ENCODE measurements around the gene HIF1A. TPM values are rescaled to one million over a fixed set of nuclear protein-coding genes. Genes with fewer than 3 reads are reported as not detected.
"Not testable (repeated sequence)": the region's sequence is repeated elsewhere in the genome, so short reads cannot be mapped to it uniquely, and the experiment has no call there.

The HIF1A gene
- total and polyA plus RNA-seq, 8 donors, result 145 to 272 (median 204) TPM

DNA sequence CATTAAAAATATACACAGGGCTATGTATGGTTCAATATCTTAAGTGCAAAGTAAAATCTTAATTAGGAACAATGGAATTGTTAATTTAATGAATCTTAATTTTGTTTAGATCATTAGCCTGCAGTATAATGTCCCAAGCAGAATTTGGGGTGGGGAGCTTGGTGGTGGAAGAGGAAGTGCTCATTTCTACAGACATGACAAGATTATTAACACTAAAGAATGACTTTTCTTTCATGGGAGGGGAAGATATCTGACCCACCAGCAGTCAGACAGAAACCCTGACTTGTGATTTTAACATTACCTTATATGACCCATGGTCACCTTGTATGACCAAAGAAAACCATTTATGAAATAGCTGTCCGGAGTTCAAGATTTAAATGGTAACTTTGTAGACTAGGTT, 41.3 kb upstream of the HIF1A start:
- Histone ChIP-seq H3K36me3 (no peaks in the 10 kb centered on the region), H3K27ac (no peak overlapping the region), H3K4me1 (peaks cover 0 to 12% of the 10 kb centered on the region in 2 donors), H3K9me3 (no peaks in the 10 kb centered on the region), H3K4me3 (no peak overlapping the region), H3K27me3 (no peaks in the 10 kb centered on the region)
- no peak for DNase-seq
- intact Hi-C loops (cut with DNase I), result no loop called here
- TF ChIP-seq CTCF (IDR thresholded peaks at IDR 0.05), result no peak
- ATAC-seq, result no peak

- Histone ChIP-seq H3K4me1 (peaks cover 0 to 27% of the 10 kb centered on the region in 2 donors), H3K27me3 (no peaks in the 10 kb centered on the region), H3K9me3 (no peaks in the 10 kb centered on the region), H3K27ac (no peak overlapping the region), H3K4me3 (no peak overlapping the region), H3K36me3 (no peaks in the 10 kb centered on the region)
- no peak for TF ChIP-seq CTCF (IDR thresholded peaks at IDR 0.05)
- no peak for ATAC-seq
- DNase-seq, result no peak
- intact Hi-C loops (cut with DNase I), result no loop called here
Measured at GRCh38 chr14:61655777-61656176, 39.5 kb upstream of the HIF1A start.

GRCh38 chr14:61656341-61656740, 39.0 kb upstream of the HIF1A start:
- intact Hi-C loops (cut with DNase I), result no loop called here
- no peaks in the 10 kb centered on the region for H3K27me3 ChIP-seq
- ATAC-seq, result no peak
- DNase-seq, result no peak
- no peaks in the 10 kb centered on the region for H3K36me3 ChIP-seq
- H3K9me3 ChIP-seq, result no peaks in the 10 kb centered on the region
- H3K4me1 ChIP-seq, result peaks cover 0 to 33% of the 10 kb centered on the region in 2 donors
- H3K27ac ChIP-seq, result no peak overlapping the region
- no peak for TF ChIP-seq CTCF (IDR thresholded peaks at IDR 0.05)
- H3K4me3 ChIP-seq, result no peak overlapping the region

DNA sequence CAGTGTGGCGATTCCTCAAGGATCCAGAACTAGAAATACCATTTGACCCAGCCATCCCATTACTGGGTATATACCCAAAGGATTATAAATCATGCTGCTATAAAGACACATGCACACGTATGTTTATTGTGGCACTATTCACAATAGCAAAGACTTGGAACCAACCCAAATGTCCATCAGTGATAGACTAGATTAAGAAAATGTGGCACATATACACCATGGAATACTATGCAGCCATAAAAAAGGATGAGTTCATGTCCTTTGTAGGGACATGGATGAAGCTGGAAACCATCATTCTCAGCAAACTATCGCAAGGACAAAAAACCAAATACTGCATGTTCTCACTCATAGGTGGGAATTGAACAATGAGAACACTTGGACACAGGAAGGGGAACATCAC, 37.2 kb upstream of the HIF1A start:
- H3K27me3 ChIP-seq; intact Hi-C loops (cut with DNase I); H3K9me3 ChIP-seq; DNase-seq; H3K27ac ChIP-seq; ATAC-seq; H3K36me3 ChIP-seq; H3K4me3 ChIP-seq: not testable (repeated sequence)
- H3K4me1 ChIP-seq, result peaks cover 9 to 51% of the 10 kb centered on the region in 2 donors

DNA sequence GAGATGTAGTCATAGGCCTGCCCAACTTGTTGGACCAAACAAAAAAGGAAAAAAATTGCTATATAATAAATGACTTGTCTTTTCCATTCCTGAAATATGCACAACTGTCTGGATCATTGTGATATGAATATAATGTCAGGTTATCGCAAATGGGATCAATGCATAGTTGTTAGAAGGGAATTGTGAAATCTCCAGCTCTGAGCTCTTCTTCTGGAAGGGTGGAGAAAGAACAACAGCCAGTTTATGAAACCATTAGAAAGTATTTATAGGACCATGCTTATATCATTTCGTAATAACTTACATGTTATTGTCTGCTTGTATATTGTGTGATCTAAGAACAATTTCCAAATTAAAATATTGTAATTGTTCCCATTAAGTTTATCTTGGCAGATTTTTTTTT, 35.7 kb upstream of the HIF1A start:
- no peak for DNase-seq
- H3K27me3 ChIP-seq, result no peaks in the 10 kb centered on the region
- intact Hi-C loops (cut with DNase I), result no loop called here
- no peak overlapping the region for H3K4me3 ChIP-seq
- TF ChIP-seq CTCF (IDR thresholded peaks at IDR 0.05), result no peak
- no peak for ATAC-seq
- no peaks in the 10 kb centered on the region for H3K9me3 ChIP-seq
- H3K4me1 ChIP-seq, result peaks cover 9 to 52% of the 10 kb centered on the region in 2 donors
- no peaks in the 10 kb centered on the region for H3K36me3 ChIP-seq
- H3K27ac ChIP-seq, result no peak overlapping the region
